A673 (cell line): ENCODE data around the gene KRTAP5-7. TPM values are rescaled to one million over a fixed set of nuclear protein-coding genes. Genes with fewer than 3 reads are reported as not detected.
"Not testable (repeated sequence)": the region's sequence is repeated elsewhere in the genome, so short reads cannot be mapped to it uniquely, and the experiment has no call there.

Experiments
- BruUV-seq: library from RNA; stranded (reverse); fragments of 400-500 nt; replicated peaks from 2 replicates; lab custom pipeline; 2021; lab: Mats Ljungman, UMichigan
- CTCF ChIA-PET: fragments of 300-600 bp; sonication (Branson Sonifier 250); formaldehyde crosslinking; loops from one replicate; lab custom pipeline; 2022; ENCODE audit warnings: antibody characterized with exemption; lab: Charles Lee
- POLR2A ChIA-PET: fragments of 300-600 bp; sonication (Branson Sonifier 250); formaldehyde crosslinking; loops from one replicate; lab custom pipeline; 2022; ENCODE audit warnings: antibody characterized with exemption; ENCODE audit not compliant: low non-redundant PET; lab: Charles Lee
- DNase-seq: peaks from one replicate; pipeline ENCODE4 v3.0.0-alpha.2; 2015; ENCODE audit warnings: low spot score
- H3K27ac ChIP-seq: fragments of 200-600 bp; sonication (generic); 2 replicates; pipeline ENCODE4 v1.5.1; 2016; ENCODE audit warnings: mixed run types, low read depth, mild to moderate bottlenecking, mixed read lengths, antibody characterized with exemption, low read length; ENCODE audit not compliant: poor library complexity, severe bottlenecking
- H3K27me3 ChIP-seq: fragments of 200-600 bp; sonication (generic); replicated peaks from 2 replicates; pipeline ENCODE4 v1.6.1; 2017; ENCODE audit warnings: mixed run types, low read depth, mild to moderate bottlenecking, mixed read lengths, antibody characterized with exemption, low read length; ENCODE audit not compliant: insufficient read depth, poor library complexity
- H3K36me3 ChIP-seq: fragments of 200-600 bp; sonication (generic); 2 replicates; pipeline ENCODE4 v1.6.1; 2016; ENCODE audit warnings: mixed run types, mild to moderate bottlenecking, mixed read lengths, antibody characterized with exemption, low read length; ENCODE audit not compliant: insufficient read depth, poor library complexity, severe bottlenecking
- H3K4me1 ChIP-seq: fragments of 200-600 bp; sonication (generic); 2 replicates; pipeline ENCODE4 v1.6.1; 2017; ENCODE audit warnings: mixed run types, mild to moderate bottlenecking, mixed read lengths, antibody characterized with exemption, low read length; ENCODE audit not compliant: insufficient read depth, poor library complexity, severe bottlenecking
- H3K4me3 ChIP-seq: fragments of 200-600 bp; sonication (generic); 2 replicates; pipeline ENCODE4 v1.5.1; 2016; ENCODE audit warnings: low read depth, mixed run types, mild to moderate bottlenecking, mixed read lengths, low read length; ENCODE audit not compliant: poor library complexity, severe bottlenecking
- H3K9me3 ChIP-seq: fragments of 200-600 bp; sonication (generic); 2 replicates; pipeline ENCODE4 v1.6.1; 2016; ENCODE audit warnings: mixed run types, low read depth, mild to moderate bottlenecking, mixed read lengths, antibody characterized with exemption, low read length; ENCODE audit not compliant: poor library complexity, severe bottlenecking
- CTCF ChIP-seq: fragments of 300-800, 200-600 bp; sonication (generic); conservative IDR thresholded peaks from 2 replicates; pipeline ENCODE4 v1.5.1; 2017; ENCODE audit warnings: low read depth, mild to moderate bottlenecking, antibody characterized with exemption, low read length, moderate library complexity, mixed read lengths
- EZH2 ChIP-seq: fragments of 200-600 bp; sonication (generic); IDR thresholded peaks from 2 replicates; pipeline ENCODE4 v1.6.1; 2017; ENCODE audit warnings: borderline replicate concordance, low read depth, mild to moderate bottlenecking, mixed read lengths, antibody characterized with exemption, low read length; ENCODE audit not compliant: poor library complexity, severe bottlenecking
- intact Hi-C: fragments of 100-400 bp; cut with micrococcal nuclease; formaldehyde crosslinking; loops from one replicate; pipeline ENCODE4 v1.10.0; 2022; ENCODE audit not compliant: unreplicated experiment
- total RNA-seq: library from RNA; stranded (reverse); gene quantifications from 2 replicates; pipeline ENCODE4 v1.2.3, GENCODE V29; 2021

KRTAP5-7 gene
- total RNA-seq, 1 experiment from 2014 or later, result not detected

GRCh38 chr11:71568704-71569349, 41.8 kb downstream of the KRTAP5-7 start:
- no peaks in the 10 kb centered on the region for H3K36me3 ChIP-seq
- TF ChIP-seq CTCF (no peak), EZH2 (no peak)
- H3K27me3 ChIP-seq, result no peaks in the 10 kb centered on the region
- H3K4me1 ChIP-seq, result no peaks in the 10 kb centered on the region
- DNase-seq, result no peak
- POLR2A ChIA-PET, result no interaction called here
- H3K27ac ChIP-seq, result no peak overlapping the region
- no peak overlapping the region for H3K4me3 ChIP-seq
- no peaks in the 10 kb centered on the region for H3K9me3 ChIP-seq
- CTCF ChIA-PET, result no interaction called here
- intact Hi-C loops, result no loop called here
- no TSS peak for BruUV-seq

- H3K27ac ChIP-seq, H3K9me3 ChIP-seq, H3K4me1 ChIP-seq, POLR2A ChIA-PET, DNase-seq, H3K36me3 ChIP-seq, H3K27me3 ChIP-seq, H3K4me3 ChIP-seq, BruUV-seq, intact Hi-C loops: not testable (repeated sequence)
- CTCF ChIA-PET, result interaction anchor here (0.8 kb wide), 1 partner anchor 9 kb away, joined by 3 read pairs; no protein-coding TSS in a partner anchor
These were observed 44.2 kb downstream of the KRTAP5-7 start for GRCh38 chr11:71571101-71571850.

GRCh38 chr11:71572811-71573210, 45.7 kb downstream of the KRTAP5-7 start:
- ChIA-PET POLR2A (no interaction called here), CTCF (no interaction called here)
- BruUV-seq, result no TSS peak
- H3K36me3 ChIP-seq, result no peaks in the 10 kb centered on the region
- no peak overlapping the region for H3K4me3 ChIP-seq
- intact Hi-C loops, result no loop called here
- TF ChIP-seq CTCF, result no peak
- no peak for TF ChIP-seq EZH2
- no peak overlapping the region for H3K27ac ChIP-seq
- no peak for DNase-seq
- no peaks in the 10 kb centered on the region for H3K27me3 ChIP-seq
- H3K9me3 ChIP-seq, result no peaks in the 10 kb centered on the region
- no peaks in the 10 kb centered on the region for H3K4me1 ChIP-seq
